NT2/D1 (cell line): ENCODE measurements around the gene LAMTOR5.

Experiments used
- SUZ12 ChIP-seq: IDR thresholded peaks from 2 replicates; pipeline ENCODE4 v1.6.1; 2011; ENCODE audit not compliant: insufficient read length, insufficient read depth; ENCODE audit errors: extremely low read depth
- ZNF274 ChIP-seq: IDR thresholded peaks from 2 replicates; pipeline ENCODE4 v1.6.1; 2011; ENCODE audit warnings: mild to moderate bottlenecking, low read depth, low read length

DNA sequence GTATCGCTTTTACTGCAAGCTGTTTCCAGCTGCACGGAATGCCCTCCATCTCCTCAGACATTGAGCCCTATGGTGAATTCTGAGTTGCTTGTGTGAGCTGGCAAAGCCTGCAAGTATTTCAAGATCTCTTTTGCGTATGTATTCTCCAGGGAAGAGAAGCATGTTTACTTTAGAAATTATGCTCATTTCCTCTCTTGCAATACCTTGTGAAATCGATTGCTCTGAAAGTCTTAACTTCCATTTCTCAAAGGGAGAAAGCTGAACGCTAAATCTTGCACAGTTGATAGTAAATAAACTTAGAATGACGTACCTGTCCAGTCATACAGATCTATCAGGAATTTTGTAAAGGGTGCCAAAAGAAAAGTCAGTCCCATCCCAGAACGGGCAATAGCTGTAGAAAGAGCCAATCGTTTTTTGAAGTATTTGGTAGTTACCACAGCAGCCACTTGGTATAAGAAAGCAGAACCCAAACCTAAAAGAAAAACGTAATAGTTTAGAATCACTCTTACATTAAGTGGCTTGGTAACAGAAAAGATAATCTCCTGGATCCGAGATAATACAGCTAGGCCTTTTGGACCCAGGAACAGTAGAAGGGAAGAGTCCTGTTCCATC, 26.7 kb downstream of the LAMTOR5 start:
- no peak for TF ChIP-seq SUZ12
- no peak for TF ChIP-seq ZNF274
